NCI-H1417 (cell line): ENCODE measurements around the gene NEK5.
"Not testable (repeated sequence)": the region's sequence is repeated elsewhere in the genome, so short reads cannot be mapped to it uniquely, and the experiment has no call there.

Experiments used
- DNase-seq, 3 experiments: peaks; one replicate each; lab custom pipeline; 2025; lab: John Stamatoyannopoulos, UW

The NEK5 gene

DNA sequence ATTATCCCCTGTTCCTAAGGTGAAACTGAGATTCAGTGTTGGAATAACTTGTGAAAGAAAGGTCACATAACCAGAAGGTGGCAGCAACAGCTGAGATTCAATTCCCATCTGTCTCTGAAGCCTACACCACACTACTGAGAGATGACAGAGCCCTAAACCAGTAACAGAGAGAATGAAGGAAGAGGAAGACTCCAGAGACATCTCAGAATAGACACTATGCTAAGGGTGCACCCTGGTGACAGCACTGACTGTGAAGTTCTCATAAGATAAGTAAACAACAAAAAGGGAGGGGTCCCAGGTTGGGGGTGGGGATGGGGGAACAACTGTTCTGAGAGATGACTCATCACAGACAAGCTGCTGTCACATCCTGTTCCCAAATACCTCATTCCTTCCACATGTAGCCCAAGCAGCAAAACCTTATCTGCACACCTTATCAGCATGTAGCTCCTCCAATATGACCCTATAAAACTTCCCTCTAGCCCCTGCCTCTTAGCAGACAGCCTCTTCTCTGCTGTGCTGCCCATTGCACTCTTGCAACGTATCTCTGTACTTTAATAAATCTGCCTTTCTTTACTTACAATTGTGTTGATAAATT is 57.8 kb downstream of the NEK5 start:
- peak in 1 of 3 experiments; percentile 47 for DNase-seq

GRCh38 chr13:52067237-52067636 is 61.6 kb downstream of the NEK5 start:
- no peak for DNase-seq

- no peak for DNase-seq
Measured at GRCh38 chr13:52061587-52061986, 67.3 kb downstream of the NEK5 start.

GRCh38 chr13:52061064-52061463 is 67.8 kb downstream of the NEK5 start:
- DNase-seq: not testable (repeated sequence)

DNA sequence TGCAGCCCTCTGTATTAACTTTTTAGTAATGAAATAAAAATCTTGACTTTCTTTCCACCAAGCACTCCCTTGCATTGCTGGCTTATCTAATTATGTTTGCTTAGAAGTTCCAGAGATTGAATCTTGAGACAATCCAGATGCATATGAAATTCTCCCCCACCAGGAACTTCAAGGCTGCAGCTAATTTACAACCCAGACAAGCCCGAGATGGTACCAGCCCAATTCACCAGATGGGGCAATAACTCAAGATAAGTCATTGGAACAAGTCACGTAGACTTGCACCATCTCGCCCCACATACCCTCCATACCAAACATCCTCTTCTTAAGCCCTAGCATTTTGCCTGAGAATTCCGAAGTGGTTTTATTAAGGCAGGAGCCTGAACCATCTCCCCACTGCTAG is 75.4 kb downstream of the NEK5 start:
- DNase-seq: no peak

DNA sequence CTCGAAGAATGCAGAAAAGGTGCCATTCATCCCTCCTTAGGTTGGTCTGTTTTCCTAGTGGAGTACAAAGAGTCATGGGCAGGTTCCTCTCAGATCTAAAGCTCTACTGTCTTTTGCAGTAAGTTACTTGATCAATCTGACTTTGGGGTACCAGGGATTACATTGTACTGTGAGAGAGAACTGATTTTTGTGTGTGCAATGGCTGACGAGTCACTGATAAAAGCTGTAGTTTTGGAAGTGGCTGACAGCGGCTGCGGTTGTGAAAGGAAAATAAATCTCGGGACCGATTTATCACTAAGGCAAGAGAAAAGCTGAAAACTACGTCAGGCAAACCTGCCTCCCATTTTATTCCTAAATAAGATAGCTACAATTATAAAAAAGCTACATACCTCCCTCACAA is 77.5 kb downstream of the NEK5 start:
- DNase-seq: no peak

- DNase-seq: no peak
Measured at GRCh38 chr13:52048516-52048915, 80.4 kb downstream of the NEK5 start.

DNA sequence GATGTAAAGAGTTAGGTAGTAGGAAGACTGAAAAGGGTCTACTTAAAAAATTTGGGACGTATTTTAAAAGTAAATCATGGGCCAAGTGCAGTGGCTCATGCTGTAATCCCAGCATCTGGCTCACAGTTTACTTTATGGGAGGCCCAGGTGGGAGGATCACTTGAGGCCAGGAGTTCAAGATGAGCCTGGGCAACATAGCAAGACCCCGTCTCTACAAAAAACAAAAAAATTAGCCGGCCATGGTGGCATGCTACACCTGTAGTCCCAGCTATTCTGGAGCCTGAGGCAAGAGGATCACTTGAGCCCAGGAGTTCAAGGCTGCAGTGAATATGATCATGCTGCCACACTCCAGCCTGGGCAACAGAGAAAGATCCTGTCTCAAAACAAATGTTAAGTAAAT is 81.4 kb downstream of the NEK5 start:
- DNase-seq: no peak

GRCh38 chr13:52043675-52044074 is 85.2 kb downstream of the NEK5 start:
- DNase-seq: no peak

- DNase-seq: no peak
Measured at GRCh38 chr13:52036037-52036436, 92.8 kb downstream of the NEK5 start.

GRCh38 chr13:52034616-52035226 is 94.2 kb downstream of the NEK5 start:
- peak in 1 of 3 experiments; percentile 15 for DNase-seq

- no peak for DNase-seq
Measured at GRCh38 chr13:52033039-52033438, 95.8 kb downstream of the NEK5 start.

- DNase-seq: not testable (repeated sequence)
Measured at GRCh38 chr13:52030401-52030800, 98.5 kb downstream of the NEK5 start.

DNA sequence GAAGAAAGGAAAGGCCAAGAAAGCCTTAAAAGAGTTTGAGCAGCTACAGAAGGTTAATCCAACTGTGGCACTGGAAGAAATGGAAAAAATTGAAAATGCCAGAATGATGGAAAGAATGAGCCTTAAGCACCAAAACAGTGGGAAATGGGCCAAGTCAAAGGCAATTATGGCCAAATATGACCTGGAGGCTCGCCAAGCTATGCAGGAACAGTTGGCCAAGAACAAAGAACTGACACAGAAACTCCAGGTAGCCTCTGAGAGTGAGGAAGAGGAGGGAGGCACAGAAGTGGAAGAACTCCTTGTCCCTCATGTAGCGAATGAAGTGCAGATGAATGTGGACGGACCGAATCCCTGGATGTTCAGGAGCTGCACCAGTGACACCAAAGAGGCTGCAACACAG is 99.3 kb downstream of the NEK5 start:
- DNase-seq: no peak

- DNase-seq: no peak
Measured at GRCh38 chr13:52027832-52028231, 101.0 kb downstream of the NEK5 start.

DNA sequence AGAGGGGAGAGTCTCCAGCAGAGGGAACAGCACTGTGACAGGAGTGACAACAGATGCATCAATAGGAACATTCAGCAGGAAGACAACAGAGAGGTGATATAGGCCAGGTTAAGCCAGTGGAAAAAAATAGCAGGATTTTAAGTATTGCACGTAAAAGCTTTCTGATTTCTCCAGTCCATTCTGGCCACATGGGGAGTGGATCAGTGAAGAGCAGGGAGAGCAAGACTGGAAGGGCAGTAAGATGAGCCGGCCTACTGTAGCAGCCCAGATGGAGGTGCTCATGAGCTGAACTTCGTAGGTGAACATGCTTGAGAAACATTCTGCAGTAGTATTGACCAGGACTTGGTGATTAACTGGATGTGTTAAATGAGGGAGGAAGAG is 102.6 kb downstream of the NEK5 start:
- DNase-seq: no peak

DNA sequence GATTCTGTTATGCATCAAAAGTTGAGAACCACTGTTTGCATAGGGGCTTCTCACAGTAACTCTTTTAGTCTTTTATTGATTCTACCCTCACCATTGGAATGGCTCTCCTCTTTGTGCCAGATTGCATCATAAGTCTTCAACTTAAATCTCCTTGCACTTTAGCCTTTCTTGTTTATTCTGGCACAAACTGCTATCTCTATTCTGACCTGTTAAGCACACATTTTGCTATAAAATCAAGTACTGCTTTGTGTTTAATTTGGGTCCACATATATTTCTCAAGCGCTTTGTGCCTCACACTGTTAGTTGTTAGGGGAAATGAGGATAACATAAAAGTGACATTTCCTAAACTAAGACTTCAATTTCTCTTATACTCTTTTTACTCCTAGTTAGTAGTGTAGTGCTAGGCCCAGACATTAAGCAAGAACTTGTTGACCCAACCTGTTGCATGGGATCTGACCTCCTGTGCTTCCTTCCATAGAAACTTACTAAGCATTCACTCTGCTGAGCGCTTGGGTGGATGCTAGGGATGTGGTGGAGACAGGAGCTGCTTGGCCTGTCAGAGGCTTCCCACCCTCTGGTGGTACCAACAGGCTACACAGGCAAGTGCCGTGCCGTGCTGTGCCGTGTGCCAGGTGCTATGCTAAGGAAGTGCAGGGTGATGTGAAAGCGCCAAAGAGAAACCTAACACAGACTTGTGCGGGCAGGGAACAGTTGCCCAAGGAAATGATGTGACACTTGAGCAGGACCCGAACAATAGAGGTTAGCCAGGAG is 103.2 kb downstream of the NEK5 start:
- DNase-seq: no peak

GRCh38 chr13:52024481-52024880 is 104.4 kb downstream of the NEK5 start, which contains the start of gene UTP14C:
Gene UTP14C, plus strand, starts transcription at chr13:52024691. Its CDS starts 4,114 bp downstream, at chr13:52028805.
- DNase-seq: no peak

- no peak for DNase-seq
Measured at GRCh38 chr13:52022356-52022755, 106.5 kb downstream of the NEK5 start.

- DNase-seq: no peak
Measured at GRCh38 chr13:52020191-52020590, 108.7 kb downstream of the NEK5 start.

DNA sequence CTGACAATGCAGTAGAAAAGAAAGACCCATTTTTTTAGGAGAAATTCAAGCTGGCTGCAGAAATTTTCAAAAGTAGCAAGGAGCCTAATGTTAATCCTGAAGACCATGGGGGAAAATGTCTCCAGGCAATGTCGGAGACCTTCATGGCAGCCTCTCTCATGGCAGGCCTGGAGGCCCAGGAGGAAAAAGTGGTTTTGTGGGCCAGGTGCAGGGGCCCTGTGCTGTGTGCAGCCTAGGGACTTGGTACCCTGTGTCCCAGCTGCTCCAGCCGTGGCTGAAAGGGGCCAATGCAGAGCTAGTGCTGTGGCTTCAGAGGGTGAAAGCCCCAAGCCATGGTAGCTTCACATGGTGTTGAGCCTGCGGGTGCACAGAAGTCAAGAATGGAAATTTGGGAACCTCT is 112.6 kb downstream of the NEK5 start:
- DNase-seq: no peak

DNA sequence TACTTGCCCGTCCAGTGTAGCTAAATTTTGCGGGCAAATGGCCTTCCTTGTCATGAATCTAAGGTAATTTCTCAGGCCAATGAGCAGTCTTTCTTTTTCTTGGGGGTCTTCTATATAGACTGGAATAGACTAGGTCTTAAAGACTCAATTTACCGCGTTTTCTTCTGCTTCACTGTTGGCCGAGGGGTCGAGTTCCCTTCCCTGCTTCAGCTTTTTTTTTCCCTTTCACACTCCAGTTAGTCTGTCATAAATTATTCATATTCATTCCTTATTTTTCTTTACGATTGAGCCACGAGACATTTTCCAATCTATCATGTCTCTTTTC is 116.4 kb downstream of the NEK5 start:
- DNase-seq: peak in 1 of 3 experiments; percentile 8
